ENCODE data around the gene GPR161. TPM values are rescaled to one million over a fixed set of nuclear protein-coding genes. Genes with fewer than 3 reads are reported as not detected.

GPR161 gene
- total and polyA plus RNA-seq, 9 of the 15 experiments (the other 6 are each of a cell fraction or from before 2014, with no cell fraction given): 0.15 to 2.4 (median 0.76) TPM

GRCh38 chr1:168116327-168116799, 20.4 kb downstream of the GPR161 start:
- Histone ChIP-seq H3K4me2 (ENCODE audit: insufficient read depth, low read length) (no peak overlapping the region), H4K20me1 (replicated peaks; ENCODE audit: control insufficient read depth, insufficient read depth, low read length) (no peaks in the 10 kb centered on the region), H3K9me3 (replicated peaks; ENCODE audit: control insufficient read depth, insufficient read depth, low read depth, low read length) (peaks cover 4% of the 10 kb centered on the region; the same call in 1 of the 2 replicates), H3K79me2 (ENCODE audit: control insufficient read depth, insufficient read depth, low read length) (no peaks in the 10 kb centered on the region), H3K27ac (ENCODE audit: extremely low read depth, low read depth, low read length) (no peak overlapping the region), H3K36me3 (ENCODE audit: control insufficient read depth, insufficient read depth, low read length) (no peaks in the 10 kb centered on the region), H3K4me1 (replicated peaks in 1 of 2; ENCODE audit: control insufficient read depth in 2 of 2, insufficient read depth in 2 of 2, low read length in 2 of 2) (no peaks in the 10 kb centered on the region; a peak in 3 of 5 replicates), H3K9me1 (ENCODE audit: control insufficient read depth, insufficient read depth, low read length) (no peaks in the 10 kb centered on the region), H3K27me3 (ENCODE audit: control insufficient read depth in 2 of 2, insufficient read depth in 2 of 2, low read length in 2 of 2) (no peaks in the 10 kb centered on the region), H3K4me3 (no peak overlapping the region), H3K9ac (ENCODE audit: insufficient read depth in 1 of 2, low read depth in 2 of 2, low read length in 2 of 2) (0 out of 4 replicates have a peak overlapping the region, but pooled peaks of 1 of the 2 experiments have one; percentile 49), H2AFZ (ENCODE audit: low read depth, low read length) (no peak overlapping the region)
- intact Hi-C loops (cut with micrococcal nuclease) (no loop called here), in situ Hi-C loops (cut with MboI) (no loop called here)
- DNase-seq (ENCODE audit: extremely low read depth in 1 of 4, low spot score in 3 of 4): no peak
- FAIRE-seq: no peak
- TF ChIP-seq BRCA1 (IDR thresholded peaks at IDR 0.05) (no peak), BRCA1 (CRISPR knock-in tag; IDR thresholded peaks at IDR 0.05) (no peak), RBBP5 (IDR thresholded peaks at IDR 0.05; ENCODE audit: borderline replicate concordance, insufficient read depth, low read length, poor library complexity, severe bottlenecking) (peak; percentile 29)
- POLR2A ChIA-PET: interaction anchor here (1.1 to 3.4 kb wide), 3 partner anchors 11 to 356 kb away, joined by 3 to 20 read pairs (median 3); no protein-coding TSS in a partner anchor
- CTCF ChIA-PET (ENCODE audit: low intra/inter-chr PET ratio): no interaction called here
- WGBS (ENCODE audit: insufficient coverage, low coverage, missing lambda C conversion rate): 3% methylated on average over 6 of the region's 6 CpGs
- peak; percentile 44 for ATAC-seq
- BruUV-seq (replicated peaks): no TSS peak

GRCh38 chr1:168114845-168115244, 21.9 kb downstream of the GPR161 start:
- no peak overlapping the region for H3K4me3 ChIP-seq
- no peaks in the 10 kb centered on the region for H4K20me1 ChIP-seq (replicated peaks; ENCODE audit: control insufficient read depth, insufficient read depth, low read length)
- intact Hi-C loops (cut with micrococcal nuclease) (no loop called here), in situ Hi-C loops (cut with MboI) (no loop called here)
- H3K9me3 ChIP-seq (replicated peaks; ENCODE audit: control insufficient read depth, insufficient read depth, low read depth, low read length): peaks cover 4% of the 10 kb centered on the region; the same call in 1 of the 2 replicates
- no peak overlapping the region for H3K27ac ChIP-seq (ENCODE audit: extremely low read depth, low read depth, low read length)
- H3K9ac ChIP-seq (ENCODE audit: insufficient read depth in 1 of 2, low read depth in 2 of 2, low read length in 2 of 2): no peak overlapping the region
- 17% methylated on average over 6 of the region's 6 CpGs for WGBS (ENCODE audit: insufficient coverage, low coverage, missing lambda C conversion rate)
- TF ChIP-seq WHSC1 (IDR thresholded peaks at IDR 0.05; ENCODE audit: low read length) (no peak), CEBPZ (IDR thresholded peaks at IDR 0.05; ENCODE audit: borderline replicate concordance, low read depth, low read length) (no peak), CHAMP1 (IDR thresholded peaks at IDR 0.05) (no peak)
- ChIA-PET POLR2A (interaction anchor here (1.3 to 3.4 kb wide), 2 partner anchors 10 to 14 kb away, joined by 4 to 20 read pairs; no protein-coding TSS in a partner anchor), CTCF (ENCODE audit: low intra/inter-chr PET ratio) (no interaction called here)
- no peaks in the 10 kb centered on the region for H3K79me2 ChIP-seq (ENCODE audit: control insufficient read depth, insufficient read depth, low read length)
- FAIRE-seq (no peak), ATAC-seq (no peak; the same call in 2 of the 3 replicates), DNase-seq (ENCODE audit: extremely low read depth in 1 of 4, low spot score in 3 of 4) (no peak)
- no peaks in the 10 kb centered on the region for H3K9me1 ChIP-seq (ENCODE audit: control insufficient read depth, insufficient read depth, low read length)
- BruUV-seq (replicated peaks): no TSS peak
- no peaks in the 10 kb centered on the region for H3K36me3 ChIP-seq (ENCODE audit: control insufficient read depth, insufficient read depth, low read length)
- no peaks in the 10 kb centered on the region for H3K27me3 ChIP-seq (ENCODE audit: control insufficient read depth in 2 of 2, insufficient read depth in 2 of 2, low read length in 2 of 2)
- H3K4me1 ChIP-seq (replicated peaks in 1 of 2; ENCODE audit: control insufficient read depth in 2 of 2, insufficient read depth in 2 of 2, low read length in 2 of 2): peaks cover 0 to 4% of the 10 kb centered on the region in 2 experiments; a peak in 3 of 5 replicates
- no peak overlapping the region for H2AFZ ChIP-seq (ENCODE audit: low read depth, low read length)
- H3K4me2 ChIP-seq (ENCODE audit: insufficient read depth, low read length): no peak overlapping the region

Measured in K562 (cell line).